ENCODE data around the gene LRP4.

LRP4 gene

DNA sequence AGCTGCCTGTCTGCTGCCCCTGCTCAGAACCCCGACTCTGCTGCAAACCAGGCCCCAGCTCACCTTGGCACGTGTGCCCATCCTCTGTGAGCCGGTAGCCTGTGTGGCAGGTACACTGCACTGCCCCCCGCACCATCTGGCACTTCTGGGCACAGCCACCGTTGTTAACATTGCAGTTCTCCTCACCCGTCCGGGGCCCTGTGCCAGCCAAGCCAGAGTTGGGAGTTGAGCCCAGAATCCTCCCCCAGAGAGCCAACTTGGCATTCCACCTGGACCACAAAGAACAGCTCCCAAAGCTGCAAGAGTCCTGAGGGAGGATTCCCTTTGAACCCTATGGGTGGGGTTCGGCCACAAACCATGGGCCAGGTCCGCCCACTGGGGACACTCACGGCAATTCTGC lies 22.5 kb downstream of the LRP4 start:
- DNase-seq (ENCODE audit: low spot score) (no peak), FAIRE-seq (no peak)

DNA sequence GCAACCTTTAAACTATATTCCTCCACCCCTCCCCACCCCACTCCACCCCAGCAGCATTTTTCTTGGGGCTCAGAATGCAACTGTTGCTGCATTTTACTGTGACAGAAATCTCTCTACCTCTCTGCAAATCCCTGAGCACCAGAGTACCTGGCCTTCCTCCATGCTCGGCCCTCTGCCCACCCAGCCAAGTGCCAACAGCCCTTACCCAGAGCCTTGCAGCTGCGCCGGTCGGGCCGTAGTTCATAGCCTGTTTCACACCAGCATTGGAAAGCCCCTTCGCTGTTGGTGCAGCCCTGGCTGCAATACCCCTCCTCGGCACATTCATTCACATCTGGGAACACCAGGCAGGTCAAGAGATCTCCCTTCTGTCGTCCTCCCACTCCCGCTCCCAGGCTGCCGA lies 23.4 kb downstream of the LRP4 start:
- FAIRE-seq: no peak
- DNase-seq (ENCODE audit: low spot score): no peak

DNA sequence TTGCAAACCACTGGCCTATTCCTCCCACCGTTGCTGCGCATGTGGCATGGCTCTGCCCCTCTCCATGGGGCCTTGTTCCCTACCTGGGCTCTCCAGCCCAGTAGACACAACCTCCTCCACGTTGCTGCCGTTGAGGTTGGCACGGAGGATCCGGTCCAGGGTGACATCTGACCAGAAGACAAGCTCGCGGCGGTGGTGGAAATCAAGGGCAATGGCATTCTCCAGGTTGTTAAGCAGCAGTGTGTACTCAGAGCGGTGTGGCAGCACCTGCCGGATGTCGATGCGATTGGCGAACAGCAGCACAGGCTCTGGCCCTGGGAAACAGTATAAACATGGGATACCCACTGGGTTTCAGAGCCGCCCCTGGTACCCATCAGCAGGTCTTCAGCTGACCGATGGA lies 23.8 kb downstream of the LRP4 start:
- FAIRE-seq: no peak
- DNase-seq (ENCODE audit: low spot score): no peak

DNA sequence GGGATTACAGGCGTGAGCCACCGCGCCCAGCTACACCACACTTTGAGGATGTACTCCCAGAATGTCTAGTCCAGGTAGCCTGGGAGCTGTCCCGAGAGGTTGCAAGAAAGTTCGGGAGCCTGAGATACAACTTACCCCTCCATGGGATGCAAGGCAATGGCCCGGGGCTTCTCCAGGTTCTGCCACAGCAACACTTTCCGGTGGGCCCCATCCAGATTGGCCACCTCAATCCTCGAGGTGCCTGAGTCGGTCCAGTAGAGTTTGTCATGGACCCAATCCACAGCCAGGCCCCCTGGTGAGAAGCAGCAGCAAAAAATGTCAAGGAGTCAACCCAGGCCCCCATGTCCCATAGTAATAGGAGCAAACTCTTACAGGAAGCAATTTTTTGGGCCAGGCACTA lies 25.5 kb downstream of the LRP4 start:
- DNase-seq (ENCODE audit: low spot score): no peak
- FAIRE-seq: no peak

DNA sequence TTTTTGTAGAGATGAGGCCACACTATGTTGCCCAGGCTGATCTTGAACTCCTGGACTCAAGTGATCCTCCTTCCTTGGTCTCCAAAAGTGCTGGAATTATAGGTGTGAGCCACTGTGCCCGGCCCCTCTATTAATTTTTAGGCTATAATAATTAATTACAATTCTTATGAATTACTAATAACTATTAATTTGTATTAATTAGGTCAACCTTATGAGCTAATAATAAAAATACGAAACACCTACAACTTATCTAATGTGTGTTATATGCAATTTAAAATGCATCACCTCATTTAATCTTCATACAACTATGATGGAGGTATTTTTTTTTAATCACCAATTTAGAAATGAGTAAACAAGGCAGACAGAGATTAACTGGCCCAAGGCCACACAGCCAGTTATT lies 26.2 kb downstream of the LRP4 start:
- FAIRE-seq (no peak), DNase-seq (ENCODE audit: low spot score) (no peak)

DNA sequence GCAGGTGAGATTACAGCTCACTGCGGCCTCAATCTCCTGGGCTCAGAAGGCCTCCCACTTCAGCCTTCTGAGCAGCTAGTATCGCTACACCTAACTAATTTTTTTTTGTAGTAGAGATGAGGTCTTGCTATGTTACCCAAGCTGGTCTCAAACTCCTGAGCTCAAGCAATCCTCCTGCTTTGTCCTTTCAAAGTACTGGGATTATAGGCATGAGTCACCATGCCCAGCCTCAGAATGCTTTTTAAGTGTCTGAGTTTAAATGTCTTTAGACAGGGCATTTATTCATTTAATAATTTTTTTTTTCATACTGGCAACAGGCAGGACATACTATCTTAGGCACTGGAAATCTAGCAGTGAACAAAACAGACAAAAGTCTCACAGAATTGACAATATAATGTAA lies 27.7 kb downstream of the LRP4 start:
- DNase-seq (ENCODE audit: low spot score) (no peak), FAIRE-seq (no peak)

DNA sequence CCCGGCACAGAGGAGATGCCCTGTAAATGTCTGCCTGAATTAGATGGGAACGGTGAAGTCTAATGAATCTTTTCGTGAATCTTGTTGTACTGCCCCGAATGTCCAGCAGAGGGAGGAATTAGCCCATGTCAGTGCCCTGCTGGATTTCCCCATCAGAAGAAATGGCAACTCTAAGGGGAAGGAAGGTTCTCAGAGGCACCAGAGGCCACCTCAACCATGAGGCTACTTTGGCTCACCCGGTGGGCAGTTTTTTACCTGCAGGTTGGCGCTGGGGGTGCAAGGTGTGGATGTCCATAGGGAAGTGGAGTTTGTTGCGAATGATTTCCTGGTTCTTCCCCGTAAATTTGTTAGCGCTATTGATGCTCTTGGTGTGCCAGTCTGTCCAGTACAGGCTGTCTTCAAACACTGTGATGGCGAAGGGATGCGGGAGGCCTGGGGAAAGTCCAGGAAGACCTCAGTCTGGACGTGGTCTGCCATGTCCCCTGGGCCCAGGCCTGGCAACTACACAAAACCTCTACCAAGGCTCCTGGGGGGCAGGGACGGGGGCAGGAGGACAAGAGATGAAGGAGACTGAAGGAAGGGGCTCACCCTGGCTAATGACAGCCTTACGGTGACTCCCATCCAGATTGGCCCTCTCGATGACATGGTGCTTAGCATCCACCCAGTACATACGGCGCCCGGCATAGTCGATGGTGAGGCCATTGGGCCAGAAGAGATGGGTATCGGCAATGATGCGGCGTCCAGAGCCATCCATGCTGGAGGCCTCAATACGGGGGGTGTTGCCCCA lies 28.5 kb downstream of the LRP4 start:
- peak; percentile 70 for DNase-seq (ENCODE audit: low spot score)
- no peak for FAIRE-seq

DNA sequence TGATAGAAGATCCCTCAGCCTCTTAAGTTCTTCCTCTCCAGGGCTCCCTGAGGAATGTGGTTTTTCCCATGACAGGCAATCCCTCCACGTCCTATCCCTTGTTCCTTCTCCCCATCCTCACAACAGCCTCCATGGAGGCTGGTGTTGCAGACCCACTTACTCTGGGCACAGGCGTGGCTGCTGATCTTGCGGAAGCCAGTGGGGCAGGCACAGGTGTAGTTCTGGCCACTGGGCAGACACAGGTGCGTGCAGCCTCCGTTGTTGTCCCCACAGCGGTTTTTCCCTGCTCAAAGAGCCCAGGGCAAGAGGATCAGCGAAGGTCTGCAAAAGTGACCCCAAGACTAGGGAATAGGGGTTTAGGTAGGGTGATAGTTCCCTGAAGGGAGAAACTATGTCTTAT lies 29.1 kb downstream of the LRP4 start:
- FAIRE-seq: no peak
- no peak for DNase-seq (ENCODE audit: low spot score)

DNA sequence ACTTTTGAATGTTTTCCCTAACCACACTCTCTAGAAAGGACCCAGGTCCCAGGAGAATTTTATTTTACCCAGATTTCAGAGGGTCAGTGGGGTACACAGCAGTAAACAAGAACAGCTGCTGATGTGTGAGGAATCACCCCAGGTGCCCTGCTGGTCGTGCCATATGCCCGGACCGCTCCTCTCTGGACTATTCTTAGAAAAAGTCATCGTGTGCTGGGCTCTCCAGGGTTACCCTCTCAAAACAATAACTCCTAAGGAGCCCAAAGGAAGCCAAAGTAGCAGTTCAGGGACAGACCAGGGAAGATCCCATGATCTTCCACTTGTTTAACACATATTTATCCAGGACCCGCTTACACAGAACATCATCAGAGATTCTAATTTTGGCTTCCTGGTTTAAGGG lies 29.7 kb downstream of the LRP4 start:
- no peak for DNase-seq (ENCODE audit: low spot score)
- no peak for FAIRE-seq

DNA sequence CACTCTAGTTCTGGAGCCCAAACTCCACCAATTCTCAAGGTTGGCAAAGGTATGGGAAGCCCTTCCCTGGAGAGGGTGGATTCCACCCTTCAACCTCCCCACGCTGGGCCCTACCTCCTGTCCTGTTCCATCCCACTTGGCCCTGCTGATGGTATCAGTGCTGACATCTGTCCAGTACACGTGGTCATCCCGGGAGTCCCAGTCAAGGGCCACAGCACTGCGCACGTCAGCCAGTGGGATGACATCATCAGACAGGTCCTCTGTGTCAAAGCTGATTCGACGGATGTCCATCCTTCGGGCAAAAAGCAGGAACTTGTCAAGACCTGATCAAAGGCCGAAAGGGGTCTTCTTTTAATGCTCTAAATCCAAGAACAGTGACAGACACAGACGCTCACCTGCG lies 32.1 kb downstream of the LRP4 start:
- no peak for FAIRE-seq

DNA sequence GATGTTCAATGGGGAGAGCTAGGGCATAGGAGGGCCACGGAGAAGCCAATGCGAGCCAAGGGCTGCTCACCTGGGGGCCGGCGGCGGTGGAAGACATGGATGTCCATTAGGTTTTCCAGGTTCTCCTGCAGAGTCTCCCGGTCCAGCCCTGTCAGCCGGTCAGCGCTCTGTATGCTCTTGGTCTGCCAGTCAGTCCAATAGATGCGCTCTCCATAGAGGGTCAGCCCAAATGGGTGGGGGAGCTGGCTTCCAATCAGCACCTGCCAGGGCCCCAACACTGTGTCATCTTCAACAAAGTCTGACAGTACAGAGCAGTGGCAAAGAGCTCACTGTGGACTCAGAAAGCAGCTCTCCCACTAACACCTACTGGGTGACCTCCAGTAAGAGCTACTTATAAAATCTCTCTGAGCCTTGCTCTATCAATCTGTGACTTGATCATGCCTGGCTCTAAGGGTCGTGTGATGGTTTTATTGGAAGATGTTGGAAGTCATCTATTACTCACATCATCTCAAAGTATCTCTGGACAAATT lies 39.2 kb downstream of the LRP4 start:
- FAIRE-seq (no peak), DNase-seq (ENCODE audit: low spot score) (no peak)

More for the DNA sequence above, 32.1 kb downstream of the LRP4 start:
- DNase-seq (ENCODE audit: low spot score): no peak

DNA sequence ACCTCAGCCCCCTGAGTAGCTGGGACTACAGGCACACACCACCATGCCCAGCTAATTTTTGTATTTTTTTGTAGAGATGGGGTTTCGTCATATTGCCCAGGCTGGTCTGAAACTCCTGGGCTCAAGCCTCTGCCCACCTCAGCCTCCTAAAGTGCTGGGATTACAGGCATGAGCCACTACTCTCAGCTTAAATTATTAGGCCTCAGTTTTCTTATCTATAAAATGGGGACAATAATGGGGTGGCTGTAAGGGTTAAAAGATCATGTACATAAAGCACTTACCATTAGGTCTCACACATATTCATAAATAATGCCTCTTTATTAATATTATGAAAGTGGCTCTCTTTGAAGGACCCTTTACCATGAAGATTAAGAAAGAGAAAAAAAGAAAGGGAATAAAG lies 40.8 kb downstream of the LRP4 start:
- DNase-seq (ENCODE audit: low spot score) (no peak), FAIRE-seq (no peak)

DNA sequence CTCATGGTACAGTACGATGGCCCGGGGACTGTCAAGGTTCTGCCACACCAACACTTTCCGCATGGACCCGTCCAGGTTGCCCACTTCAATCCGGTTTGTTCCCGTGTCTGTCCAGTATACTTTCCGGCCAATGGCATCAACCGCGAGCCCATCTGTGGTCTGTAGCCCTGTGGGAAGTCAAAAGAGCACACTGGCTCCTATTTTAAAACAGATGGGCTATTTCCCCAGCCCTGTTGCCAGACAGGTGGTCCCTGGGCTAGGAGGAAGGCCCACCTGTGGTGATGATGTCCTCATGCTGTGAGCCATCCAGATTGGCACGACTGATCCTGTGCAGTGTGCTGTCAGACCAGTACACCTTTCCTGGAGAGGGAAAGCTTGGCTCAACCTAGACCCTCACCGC lies 41.9 kb downstream of the LRP4 start:
- FAIRE-seq (peak; percentile 62), DNase-seq (ENCODE audit: low spot score) (no peak)

DNA sequence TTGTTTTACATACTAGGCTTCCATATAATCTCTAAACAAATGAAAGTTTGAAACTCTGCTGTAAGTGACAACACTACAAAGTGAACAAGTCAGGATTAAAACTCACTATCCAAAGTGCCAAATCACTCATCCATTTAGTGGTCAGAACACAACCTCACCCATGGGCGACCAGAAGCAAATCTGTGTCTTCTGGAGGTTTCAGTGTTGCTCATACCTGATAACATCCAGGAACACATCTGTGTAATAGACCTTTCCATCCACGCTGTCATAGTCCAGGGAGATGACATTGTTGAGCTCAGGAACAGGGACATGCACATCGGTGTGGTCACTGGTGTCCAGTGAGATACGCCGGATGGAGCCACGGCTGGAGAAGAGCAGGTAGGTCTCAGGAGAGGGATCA lies 43.8 kb downstream of the LRP4 start:
- FAIRE-seq (no peak), DNase-seq (ENCODE audit: low spot score) (no peak)

DNA sequence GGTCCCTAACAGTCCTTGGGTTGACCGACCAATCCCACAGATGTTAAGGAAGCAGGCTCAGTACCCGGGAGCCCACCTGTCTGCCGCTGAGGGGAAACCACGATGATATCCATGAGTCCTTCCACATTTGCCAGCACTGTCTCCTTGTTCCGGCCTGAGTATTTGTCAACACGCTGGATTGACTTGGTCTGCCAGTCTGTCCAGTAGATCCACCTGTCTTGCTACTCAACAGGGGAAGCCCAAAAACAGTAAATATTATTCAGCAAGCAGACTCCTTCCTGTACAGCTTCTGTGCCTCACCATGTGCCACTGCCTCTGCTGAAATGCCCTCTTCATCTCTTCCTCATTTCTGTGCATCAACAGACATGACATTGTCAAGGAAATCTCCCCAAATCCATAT lies 49.4 kb downstream of the LRP4 start:
- FAIRE-seq (no peak), DNase-seq (ENCODE audit: low spot score) (no peak)

DNA sequence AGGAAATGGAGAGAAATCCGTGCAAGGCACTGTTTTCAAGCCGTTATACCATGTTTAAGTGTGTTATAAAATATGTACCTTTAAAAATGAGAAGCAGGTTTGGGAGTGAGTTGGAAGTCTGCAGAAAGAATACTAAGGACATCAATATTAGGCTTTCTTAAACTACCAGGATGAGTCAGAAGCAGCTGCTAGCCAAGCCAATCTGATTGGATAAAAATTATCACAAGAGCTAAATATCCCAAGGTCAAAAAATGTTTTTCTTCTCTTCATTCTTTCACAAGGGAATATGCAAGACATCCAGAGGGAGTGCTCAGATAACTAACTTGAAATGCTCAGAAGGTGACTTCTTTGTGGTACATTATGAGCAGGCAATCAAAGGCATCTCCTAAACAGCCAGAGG lies 53.0 kb downstream of the LRP4 start:
- DNase-seq (ENCODE audit: low spot score) (no peak), FAIRE-seq (no peak)

DNA sequence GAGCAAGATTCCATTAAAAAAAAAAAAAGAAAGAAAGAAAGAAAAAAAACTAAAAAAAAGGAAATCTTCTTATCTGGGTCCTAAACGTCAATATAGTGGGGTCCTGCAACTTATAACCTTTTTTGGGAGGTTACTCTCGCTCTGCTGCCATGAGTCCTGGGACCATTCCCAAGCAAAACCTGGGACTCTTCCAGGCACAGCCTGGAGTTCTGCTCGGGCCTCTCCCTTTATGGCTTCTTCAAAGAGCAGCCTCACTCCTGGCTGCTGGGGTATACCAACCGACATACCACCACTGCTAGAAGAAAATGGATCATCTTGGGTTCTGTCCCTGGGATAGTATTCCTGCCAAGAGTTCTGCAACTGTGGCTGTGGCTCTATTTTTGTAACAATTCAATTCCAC lies 58.1 kb downstream of the LRP4 start:
- DNase-seq (ENCODE audit: low spot score): no peak
- FAIRE-seq: no peak

DNA sequence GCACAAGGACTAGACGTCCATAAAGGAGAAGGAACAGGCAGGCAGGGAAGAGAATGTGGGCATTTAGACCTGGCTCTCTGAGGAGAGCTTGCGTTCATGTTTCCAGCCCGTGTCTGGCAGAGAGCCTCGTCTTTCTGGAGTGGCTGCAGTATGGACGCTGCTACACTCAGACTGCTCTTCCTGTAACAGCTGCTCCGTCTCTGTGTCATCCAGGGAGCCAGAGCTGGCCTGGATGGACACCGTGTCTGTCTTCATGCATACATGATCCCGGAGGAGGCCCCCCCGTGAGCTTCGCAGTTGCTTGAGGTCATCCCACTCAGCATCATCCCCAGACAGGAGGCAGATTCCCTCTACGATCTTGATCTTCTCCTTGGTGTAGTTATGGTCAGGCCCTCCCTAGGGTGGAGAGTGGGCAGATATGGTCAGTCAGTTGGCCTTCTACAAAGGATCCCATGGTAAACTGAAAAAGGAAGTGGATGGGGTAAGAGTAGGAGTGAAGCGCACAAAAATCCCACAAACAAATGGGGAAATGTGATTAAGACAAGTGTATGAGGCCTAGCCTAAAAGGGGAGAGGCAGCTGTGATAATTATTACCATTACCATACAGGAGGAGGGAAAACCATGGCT lies 59.3 kb downstream of the LRP4 start:
- FAIRE-seq: no peak
- DNase-seq (ENCODE audit: low spot score): no peak

DNA sequence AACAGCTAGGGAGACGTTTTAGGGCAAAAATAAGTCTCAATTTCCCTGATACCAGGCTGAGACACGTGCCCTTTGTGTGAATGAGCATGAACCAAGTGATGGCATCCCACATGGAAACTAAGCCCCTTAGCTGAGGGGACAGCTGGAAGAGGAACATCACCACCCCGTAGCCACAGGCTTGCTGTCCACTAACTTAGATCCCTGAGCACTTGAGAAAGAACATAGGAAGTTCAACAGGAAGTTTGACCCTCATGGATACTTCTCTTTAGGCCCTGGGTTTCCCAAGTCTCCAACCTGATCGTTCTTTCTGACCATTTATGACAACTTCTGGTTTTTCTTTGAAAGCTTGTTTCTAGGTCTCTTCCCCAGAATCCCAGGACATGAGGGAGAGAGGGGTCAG lies 60.7 kb downstream of the LRP4 start:
- FAIRE-seq (no peak), DNase-seq (ENCODE audit: low spot score) (no peak)

DNA sequence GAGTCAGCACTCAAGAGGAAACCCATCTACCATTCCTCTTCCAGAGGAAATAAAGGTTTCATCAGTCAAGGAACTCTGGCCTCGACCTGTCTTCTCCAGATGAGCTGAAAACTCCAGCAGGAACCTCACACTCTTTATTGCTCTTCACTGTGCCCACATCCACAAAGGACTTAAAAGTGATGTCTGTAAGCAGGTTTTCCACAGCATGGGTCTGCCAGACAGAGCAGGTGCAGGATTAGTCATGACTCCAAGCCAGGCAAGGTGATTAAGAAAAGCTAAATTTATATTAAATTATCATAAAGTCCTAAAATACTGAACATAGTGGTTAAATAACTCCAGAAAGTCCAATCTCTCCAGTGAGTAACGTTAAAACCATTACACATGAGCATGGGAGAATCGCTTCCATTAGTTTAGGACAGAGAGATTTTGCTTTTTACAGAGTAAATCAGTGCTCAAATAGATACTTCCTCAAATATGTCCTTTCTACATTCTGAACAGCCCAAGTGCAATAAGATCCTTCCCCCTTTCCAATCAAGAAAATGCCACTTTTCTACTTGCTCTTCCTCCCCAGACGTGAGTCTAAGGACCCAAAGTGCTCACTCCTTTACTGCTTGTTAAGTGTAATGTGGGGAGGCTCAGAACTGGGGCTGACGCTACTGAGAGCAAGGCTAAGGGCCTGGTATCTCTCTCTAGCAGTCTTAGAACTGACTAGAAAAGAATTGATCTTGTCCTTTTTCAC lies 61.6 kb downstream of the LRP4 start:
- no peak for FAIRE-seq

DNA sequence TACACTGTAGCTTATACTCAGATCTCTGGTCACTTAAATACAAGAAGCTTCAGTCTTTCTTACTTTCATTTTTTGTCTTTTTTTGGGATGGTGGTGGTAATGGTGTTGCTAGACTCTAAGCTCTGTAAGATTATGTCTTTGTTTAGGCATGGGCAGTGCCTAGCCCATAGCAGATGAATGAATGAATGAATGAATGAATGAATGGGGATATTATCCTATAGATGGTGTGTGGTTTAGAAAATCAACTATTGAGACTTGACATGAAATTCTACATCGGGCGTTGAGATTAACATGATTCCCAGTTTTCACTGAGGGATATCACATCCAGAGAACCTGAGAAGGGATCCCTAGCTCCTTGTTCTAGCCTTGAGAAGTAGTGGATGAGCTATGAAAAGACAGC lies 62.5 kb downstream of the LRP4 start:
- DNase-seq (ENCODE audit: low spot score) (no peak), FAIRE-seq (no peak)

More for the DNA sequence above, 61.6 kb downstream of the LRP4 start:
- DNase-seq (ENCODE audit: low spot score): no peak

DNA sequence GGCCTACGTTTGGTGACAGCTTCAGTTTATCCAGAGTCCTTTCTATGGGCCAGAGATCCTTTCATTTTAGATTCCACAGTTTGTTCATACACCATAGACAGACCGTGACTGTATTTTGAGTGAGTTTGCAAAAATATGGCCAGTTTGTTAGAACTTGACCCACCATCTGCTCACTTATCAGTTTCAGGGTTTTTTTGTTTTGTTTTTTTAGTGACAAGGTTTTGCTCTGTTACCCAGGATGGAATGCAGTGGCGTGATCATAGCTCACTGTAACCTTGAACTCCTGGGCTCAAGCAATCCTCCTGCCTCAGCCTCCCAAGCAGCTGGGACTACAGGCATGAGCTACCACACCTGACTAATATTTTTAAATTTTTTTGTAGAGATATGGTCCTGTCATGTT lies 63.2 kb downstream of the LRP4 start:
- no peak for DNase-seq (ENCODE audit: low spot score)
- no peak for FAIRE-seq

All from urothelium cell line (cell line).